AG08395 (cell line): ENCODE data around the gene GLIPR1L2.
A peak's percentile ranks its signal among the peaks of the same experiment; 100 is the strongest.

Experiments used
- DNase-seq: peaks from one replicate; pipeline ENCODE4 v3.0.0; 2012; ENCODE audit warnings: mixed read lengths, low spot score

Gene GLIPR1L2

DNA sequence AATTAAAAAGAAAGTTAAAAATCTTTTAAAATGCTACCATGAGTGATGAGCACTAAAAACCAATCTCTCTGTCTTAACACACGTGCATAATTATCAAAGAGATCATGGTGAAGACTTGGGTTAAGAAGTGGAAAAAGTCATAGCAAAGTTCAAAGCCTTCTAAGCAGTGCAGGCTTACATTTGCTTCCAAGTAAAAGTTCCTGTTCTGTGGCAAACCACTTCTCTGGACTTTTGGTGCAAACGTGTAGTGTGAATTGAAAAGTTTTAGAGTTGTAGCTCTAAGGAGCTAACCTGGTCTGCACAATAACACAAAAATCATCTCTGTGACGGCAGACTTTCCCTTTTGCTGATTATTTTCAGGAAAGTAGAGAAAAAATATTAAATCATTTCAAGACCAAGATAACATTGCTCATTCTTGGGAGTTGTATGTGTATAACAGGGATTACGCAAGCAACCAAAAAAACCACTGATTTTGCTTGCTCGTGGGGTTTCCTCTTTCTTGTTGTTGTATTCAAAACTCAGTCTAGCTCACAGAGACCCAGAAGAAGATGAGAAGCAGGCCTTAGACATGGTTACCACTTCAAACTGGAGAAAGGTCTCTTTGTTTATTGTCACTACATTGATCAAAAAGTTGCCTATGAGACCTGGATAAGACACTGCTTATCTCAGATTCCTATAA, 87.4 kb downstream of the GLIPR1L2 start:
- DNase-seq: peak; percentile 44

DNA sequence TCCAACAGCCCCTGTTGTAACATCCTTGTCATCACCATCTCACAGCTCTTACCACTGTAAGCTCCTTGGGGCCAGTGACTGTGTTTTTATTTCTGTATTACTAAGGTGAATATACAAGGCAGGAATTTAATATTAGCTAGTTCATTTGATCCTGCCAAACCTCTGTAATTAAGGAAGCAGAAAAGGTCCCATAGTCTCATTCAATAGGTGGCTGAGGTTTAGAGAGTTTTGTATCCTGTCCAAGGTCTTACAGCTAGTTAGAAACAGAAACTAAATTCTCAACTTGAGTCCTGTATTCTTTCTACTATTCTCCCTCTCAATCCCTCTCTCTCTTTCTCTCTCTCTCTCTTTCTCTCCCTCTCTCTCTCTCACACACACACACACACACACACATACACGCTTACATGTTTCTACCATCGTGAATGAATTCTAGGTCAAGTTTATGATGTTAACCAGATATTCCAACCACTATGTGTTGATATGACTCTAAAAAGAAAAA, 89.1 kb downstream of the GLIPR1L2 start:
- DNase-seq: peak; percentile 30

DNA sequence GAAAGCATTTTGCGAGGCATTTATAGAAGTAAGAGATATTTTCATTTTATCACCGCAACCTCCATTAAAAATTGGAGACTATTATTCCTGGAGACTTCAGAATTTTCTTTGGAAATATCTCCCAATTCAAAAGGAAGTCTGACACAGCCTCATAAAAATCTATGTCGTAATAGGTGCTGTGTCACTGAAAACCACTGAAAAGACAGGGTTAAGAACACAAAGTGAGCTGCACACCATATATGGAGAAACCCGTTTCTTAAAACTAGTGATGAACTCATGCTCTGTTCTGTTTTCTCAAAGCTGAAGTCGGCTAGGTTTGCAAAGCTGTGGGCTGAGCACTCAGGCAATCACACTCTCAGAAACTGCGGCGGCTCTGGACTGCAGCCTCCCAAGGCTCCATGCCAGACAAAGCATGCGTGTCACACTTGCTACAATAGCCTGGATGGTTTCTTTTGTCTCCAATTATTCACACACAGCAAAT, 89.6 kb downstream of the GLIPR1L2 start, which contains the start of gene GLIPR1:
TSS of gene GLIPR1 (plus strand) at position 287 of the 481 bp plus-strand sequence. CDS start at position 413, 126 bp downstream.
- DNase-seq: peak; percentile 92

DNA sequence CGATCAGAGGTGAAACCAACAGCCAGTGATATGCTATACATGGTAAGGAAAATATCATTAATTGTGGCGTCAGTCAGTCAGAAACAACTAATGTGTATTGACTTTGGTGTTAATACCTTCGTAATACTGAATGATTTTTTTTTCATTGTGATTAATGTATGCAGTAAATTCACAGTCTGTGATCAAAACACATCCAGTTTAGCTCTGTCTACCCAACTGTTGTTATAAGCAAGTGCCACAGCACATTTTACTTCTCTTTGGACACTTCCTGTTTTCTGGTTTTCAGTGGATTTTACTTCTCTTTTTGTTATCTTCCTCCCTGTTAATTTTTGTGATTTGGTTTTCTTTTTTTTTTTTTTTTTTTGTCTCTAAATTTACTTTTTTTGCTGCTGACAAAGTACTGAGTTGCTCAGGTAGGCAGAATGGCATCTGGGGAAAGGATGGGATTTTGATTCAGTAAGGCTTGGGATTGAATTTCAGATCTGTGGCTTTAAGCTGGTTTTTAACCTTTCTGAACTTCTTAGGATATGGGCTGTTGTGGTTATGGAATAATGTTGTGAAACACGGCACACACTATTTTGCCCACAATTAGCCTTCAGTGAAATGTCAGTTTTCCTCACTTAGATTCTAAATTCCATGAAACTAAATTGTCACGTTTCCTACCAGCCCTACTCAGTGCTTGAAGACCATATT, 90.3 kb downstream of the GLIPR1L2 start:
- no peak for DNase-seq

DNA sequence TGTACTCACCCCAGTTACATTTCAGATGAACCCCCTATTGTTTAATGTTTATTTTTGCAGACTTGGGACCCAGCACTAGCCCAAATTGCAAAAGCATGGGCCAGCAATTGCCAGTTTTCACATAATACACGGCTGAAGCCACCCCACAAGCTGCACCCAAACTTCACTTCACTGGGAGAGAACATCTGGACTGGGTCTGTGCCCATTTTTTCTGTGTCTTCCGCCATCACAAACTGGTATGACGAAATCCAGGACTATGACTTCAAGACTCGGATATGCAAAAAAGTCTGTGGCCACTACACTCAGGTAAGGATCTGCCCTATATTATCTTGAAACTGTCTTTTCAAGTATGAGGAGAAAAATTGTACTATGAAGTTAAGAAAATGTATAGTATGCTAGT, 90.9 kb downstream of the GLIPR1L2 start:
- peak; percentile 33 for DNase-seq
